Bronchus fibroblast of lung (primary cell): ENCODE measurements around the gene POLR2I. TPM values are rescaled to one million over a fixed set of nuclear protein-coding genes. Genes with fewer than 3 reads are reported as not detected.

Source experiments
- total RNA-seq: library from RNA; depleted of rRNA; stranded (reverse); fragments of >200 nt; gene quantifications from 2 replicates; pipeline ENCODE4 v1.2.3, GENCODE V29; 2015

POLR2I gene
- total RNA-seq = 74.6 and 100 TPM in 2 replicates

GRCh38 chr19:36114721-36115452 is at the start of gene POLR2I:
Gene POLR2I (minus strand): TSS chr19:36114875. CDS start chr19:36114856, 19 bp downstream.

GRCh38 chr19:36152352-36153091 is 37.8 kb upstream of the POLR2I start, which contains the start of gene COX7A1:
Gene COX7A1 (minus strand): TSS chr19:36152447. CDS start chr19:36152407, 40 bp downstream.

GRCh38 chr19:36139473-36140303 is 25.0 kb upstream of the POLR2I start, which contains the start of gene CAPNS1:
Gene CAPNS1 (plus strand): TSS chr19:36140066. CDS start chr19:36141012, 946 bp downstream.

GRCh38 chr19:36115453-36116343 is 1.0 kb upstream of the POLR2I start, which contains the start of gene TBCB:
Gene TBCB (plus strand): TSS chr19:36115468. CDS start chr19:36115561, 93 bp downstream.

GRCh38 chr19:36110487-36111199 is 4.0 kb downstream of the POLR2I start, which contains the start of gene OVOL3:
Gene OVOL3 (plus strand): TSS chr19:36111143. CDS start chr19:36111203, 60 bp downstream.

Other genes starting within 250 kb of the POLR2I start
- 2.4 and 5.9 TPM in 2 replicates for gene APLP1, start 246.3 kb downstream of the POLR2I start, total RNA-seq
- 3.0 and 3.4 TPM in 2 replicates for gene NFKBID, start 214.3 kb downstream of the POLR2I start, total RNA-seq
- gene HCST, start 212.3 kb downstream of the POLR2I start, total RNA-seq = not detected in 2 replicates
- gene TYROBP, start 206.6 kb downstream of the POLR2I start, total RNA-seq = not detected in 2 replicates
- gene LRFN3, start 178.5 kb downstream of the POLR2I start, total RNA-seq = 3.9 and 6.1 TPM in 2 replicates
- gene SDHAF1, start 119.7 kb downstream of the POLR2I start, total RNA-seq = 20.0 and 20.5 TPM in 2 replicates
- 0.15 and 0.17 TPM in 2 replicates for gene SYNE4, start 106.1 kb downstream of the POLR2I start, total RNA-seq
- gene ALKBH6, start 100.7 kb downstream of the POLR2I start, total RNA-seq = 23.7 and 29.6 TPM in 2 replicates
- 5.5 and 6.7 TPM in 2 replicates for gene CLIP3, start 82.0 kb downstream of the POLR2I start, total RNA-seq
- gene THAP8, start 60.6 kb downstream of the POLR2I start, total RNA-seq = 7.6 and 7.7 TPM in 2 replicates
- gene WDR62, start 60.0 kb downstream of the POLR2I start, total RNA-seq = 12.2 and 12.9 TPM in 2 replicates
- gene OVOL3, start 3.7 kb downstream of the POLR2I start, total RNA-seq = not detected in 2 replicates
- gene TBCB, start 593 bp upstream of the POLR2I start, total RNA-seq = 422 and 426 TPM in 2 replicates
- gene CAPNS1, start 25.2 kb upstream of the POLR2I start, total RNA-seq = 402 and 424 TPM in 2 replicates
- gene COX7A1, start 37.6 kb upstream of the POLR2I start, total RNA-seq = 6.6 and 13.5 TPM in 2 replicates
- 1.7 and 1.9 TPM in 2 replicates for gene ZNF565, start 99.8 kb upstream of the POLR2I start, total RNA-seq
- 50.8 and 67.6 TPM in 2 replicates for gene ZNF146, start 100.2 kb upstream of the POLR2I start, total RNA-seq